H1 (cell line): ENCODE measurements around the gene SIPA1L2. TPM values are rescaled to one million over a fixed set of nuclear protein-coding genes. Genes with fewer than 3 reads are reported as not detected.

Experiments
- CTCF ChIA-PET: fragments of 300-600 bp; sonication (Branson Sonifier 250); formaldehyde crosslinking; loops from one replicate; lab custom pipeline; 2021; ENCODE audit not compliant: partially characterized antibody; lab: Charles Lee
- POLR2A ChIA-PET: fragments of 300-600 bp; sonication (Branson Sonifier 250); formaldehyde crosslinking; loops from one replicate; lab custom pipeline; 2021; ENCODE audit warnings: inconsistent platforms; ENCODE audit not compliant: partially characterized antibody; lab: Charles Lee
- DNase-seq, 2 experiments: peaks; one replicate each; pipeline versions ENCODE4 v3.0.0 to v3.0.0-alpha.2; 2010 to 2022; ENCODE audit warnings: low spot score in 2 of 2, low read depth in 1 of 2, mixed read lengths in 1 of 2
- FAIRE-seq: peaks from 2 replicates; lab custom pipeline; 2011; peaks lifted over from hg19 to GRCh38; lab: Jason Lieb, UNC
- H2AFZ ChIP-seq: 2 replicates; pipeline ENCODE4 v1.8.1; 2012; ENCODE audit warnings: low read length, inconsistent platforms
- H2AK5ac ChIP-seq: 2 replicates; pipeline ENCODE4 v1.6.1; 2013; ENCODE audit warnings: low read depth, low read length
- H2BK120ac ChIP-seq: replicated peaks from 2 replicates; pipeline ENCODE3; 2013; ENCODE audit warnings: low read depth, low read length, inconsistent platforms
- H2BK12ac ChIP-seq: 2 replicates; pipeline ENCODE4 v1.6.1; 2013; ENCODE audit warnings: low read depth, low read length
- H2BK15ac ChIP-seq: 2 replicates; pipeline ENCODE4 v1.6.1; 2013; ENCODE audit warnings: low read length
- H2BK20ac ChIP-seq: 2 replicates; pipeline ENCODE4 v1.6.1; 2013; ENCODE audit warnings: low read length
- H2BK5ac ChIP-seq: 2 replicates; pipeline ENCODE4 v1.6.1; 2013; ENCODE audit warnings: low read depth, low read length
- H3K14ac ChIP-seq: 2 replicates; pipeline ENCODE4 v1.6.1; 2013; ENCODE audit warnings: inconsistent platforms; ENCODE audit not compliant: insufficient read length
- H3K18ac ChIP-seq: 2 replicates; pipeline ENCODE4 v1.6.1; 2013; ENCODE audit warnings: low read length; ENCODE audit errors: extremely low read depth
- H3K23ac ChIP-seq: 2 replicates; pipeline ENCODE4 v1.6.1; 2013; ENCODE audit warnings: inconsistent platforms; ENCODE audit not compliant: insufficient read length
- H3K23me2 ChIP-seq: 2 replicates; pipeline ENCODE4 v1.6.1; 2013; ENCODE audit warnings: low read depth, low read length
- H3K27ac ChIP-seq: 2 replicates; pipeline ENCODE4 v1.6.1; 2011; ENCODE audit warnings: low read depth, low read length, inconsistent platforms
- H3K27me3 ChIP-seq, 4 experiments: replicated peaks in 1 of 4; 1 replicate in 1 of 4; 2 replicates in 3 of 4; pipeline versions ENCODE4 v1.6.1 to v1.8.1; 2011 to 2013; ENCODE audit warnings: low read length in 3 of 4, mild to moderate bottlenecking in 3 of 4, inconsistent platforms in 2 of 4, mixed read lengths in 2 of 4, moderate library complexity in 1 of 4; ENCODE audit not compliant: control insufficient read depth in 3 of 4, insufficient read depth in 3 of 4; ENCODE audit errors: extremely low read depth in 1 of 4
- H3K36me3 ChIP-seq, 4 experiments: 2 replicates each; pipeline versions ENCODE4 v1.6.1 to v1.8.1; 2011 to 2013; ENCODE audit warnings: mild to moderate bottlenecking in 4 of 4, low read length in 3 of 4, moderate library complexity in 2 of 4, control low read depth in 1 of 4, inconsistent platforms in 1 of 4; ENCODE audit not compliant: insufficient read depth in 4 of 4, control insufficient read depth in 2 of 4
- H3K4ac ChIP-seq: replicated peaks from 2 replicates; pipeline ENCODE3; 2013; ENCODE audit warnings: low read length, low read depth, mixed read lengths, inconsistent platforms; ENCODE audit not compliant: insufficient read length
- H3K4me1 ChIP-seq, 4 experiments: replicated peaks in 1 of 4; 1 replicate in 1 of 4; 2 replicates in 3 of 4; pipeline versions ENCODE4 v1.6.1 to v1.8.1; 2011 to 2013; ENCODE audit warnings: low read length in 3 of 4, inconsistent platforms in 2 of 4, mixed read lengths in 1 of 4; ENCODE audit not compliant: insufficient read depth in 4 of 4, control insufficient read depth in 3 of 4
- H3K4me2 ChIP-seq, 2 experiments: 2 replicates each; pipeline versions ENCODE4 v1.6.1 to v1.8.1; 2011 to 2013; ENCODE audit warnings: low read depth in 2 of 2, low read length in 2 of 2, control low read depth in 1 of 2, inconsistent platforms in 1 of 2, mild to moderate bottlenecking in 1 of 2; ENCODE audit not compliant: insufficient read depth in 1 of 2
- H3K4me3 ChIP-seq, 4 experiments: fragments of 200-600, 300-600 bp in 1 of 4; sonication (generic), shearing (Covaris generic), sonication (Bioruptor Twin) in 1 of 4; 2 replicates each; pipeline versions ENCODE4 v1.5.1 to v1.8.1; 2011 to 2016; ENCODE audit warnings: low read length in 4 of 4, low read depth in 3 of 4, control low read depth in 2 of 4, inconsistent platforms in 2 of 4, mild to moderate bottlenecking in 2 of 4, mixed read lengths in 1 of 4, moderate library complexity in 1 of 4; ENCODE audit not compliant: insufficient read depth in 2 of 4; ENCODE audit errors: extremely low read depth in 1 of 4
- H3K56ac ChIP-seq: replicated peaks from 2 replicates; pipeline ENCODE3; 2013; ENCODE audit warnings: low read depth, mild to moderate bottlenecking, mixed read lengths, low read length, inconsistent platforms; ENCODE audit not compliant: insufficient read length
- H3K79me1 ChIP-seq: 2 replicates; pipeline ENCODE4 v1.6.1; 2013; ENCODE audit warnings: low read depth, low read length, control low read depth
- H3K79me2 ChIP-seq, 2 experiments: 2 replicates each; pipeline versions ENCODE4 v1.6.1 to v1.8.1; 2012 to 2013; ENCODE audit warnings: low read length in 2 of 2, mild to moderate bottlenecking in 2 of 2, inconsistent platforms in 1 of 2; ENCODE audit not compliant: insufficient read depth in 2 of 2, control insufficient read depth in 1 of 2
- H3K9ac ChIP-seq, 4 experiments: replicated peaks in 1 of 4; 1 replicate in 1 of 4; 2 replicates in 3 of 4; pipeline versions ENCODE4 v1.6.1 to v1.8.1; 2011 to 2013; ENCODE audit warnings: low read depth in 3 of 4, low read length in 3 of 4, control low read depth in 2 of 4, mild to moderate bottlenecking in 2 of 4, moderate library complexity in 2 of 4, inconsistent platforms in 1 of 4; ENCODE audit errors: extremely low read depth in 1 of 4
- H3K9me3 ChIP-seq, 2 experiments: 2 replicates each; pipeline versions ENCODE4 v1.6.1 to v1.8.1; 2012 to 2013; ENCODE audit warnings: mild to moderate bottlenecking in 2 of 2, moderate library complexity in 2 of 2, control low read depth in 1 of 2, inconsistent platforms in 1 of 2, low read depth in 1 of 2, low read length in 1 of 2, mixed read lengths in 1 of 2; ENCODE audit not compliant: insufficient read depth in 2 of 2
- H4K20me1 ChIP-seq, 2 experiments: replicated peaks in 1 of 2; 2 replicates each; pipeline versions ENCODE3 to v1.8.1; 2011 to 2013; ENCODE audit warnings: inconsistent platforms in 2 of 2, low read length in 2 of 2, mild to moderate bottlenecking in 1 of 2; ENCODE audit not compliant: insufficient read depth in 2 of 2, control insufficient read depth in 1 of 2
- H4K5ac ChIP-seq: 2 replicates; pipeline ENCODE4 v1.6.1; 2013; ENCODE audit warnings: low read length, low read depth, mixed read lengths, inconsistent platforms; ENCODE audit not compliant: insufficient read length
- H4K8ac ChIP-seq: 2 replicates; pipeline ENCODE4 v1.8.0; 2013; ENCODE audit warnings: mild to moderate bottlenecking, moderate library complexity, low read length, inconsistent platforms; ENCODE audit not compliant: insufficient read depth; ENCODE audit errors: extremely low read depth
- H4K91ac ChIP-seq: replicated peaks from 2 replicates; pipeline ENCODE3; 2013; ENCODE audit warnings: low read length, mixed read lengths, inconsistent platforms; ENCODE audit not compliant: insufficient read length
- JUND ChIP-seq: IDR thresholded peaks from 2 replicates; pipeline ENCODE4 v1.6.1; 2011; ENCODE audit warnings: mild to moderate bottlenecking, improper control_type of control experiment, low read length
- RAD21 ChIP-seq, 2 experiments: IDR thresholded peaks in 1 of 2; conservative IDR thresholded peaks in 1 of 2; 2 replicates each; pipeline ENCODE4 v1.6.1; 2011; ENCODE audit warnings: low read depth in 2 of 2, low read length in 2 of 2, improper control_type of control experiment in 1 of 2, inconsistent platforms in 1 of 2, mild to moderate bottlenecking in 1 of 2, moderate library complexity in 1 of 2
- TCF12 ChIP-seq: IDR thresholded peaks from 2 replicates; pipeline ENCODE4 v1.6.1; 2011; ENCODE audit warnings: low read depth, mild to moderate bottlenecking, low read length
- polyA plus RNA-seq, 7 experiments: library from polyadenylated mRNA; depleted of rRNA in 3 of 7; stranded (reverse) in 5 of 7; unstranded in 2 of 7; fragments of >200 nt in 5 of 7; fragments of 200-250 nt in 2 of 7; gene quantifications; 1 replicate in 5 of 7; 2 replicates in 1 of 7; 4 replicates in 1 of 7; pipeline versions ENCODE4 v1.2.1 to v1.2.3, GENCODE V29; 2011 to 2013; ENCODE audit warnings: missing spikeins in 2 of 7, mixed read lengths in 2 of 7
- total RNA-seq: library from RNA; stranded (reverse); fragmentation: NEBNext Ultra II Directional; extraction: Animal tissue kit (Norgen Biotek cat#: 25700); gene quantifications from 2 replicates; pipeline ENCODE4 v1.2.1, GENCODE V29; 2021

SIPA1L2 gene
- total and polyA plus RNA-seq, 2 of the 8 experiments (the other 6 are each of a cell fraction or from before 2014, with no cell fraction given), result 7.7 to 13.2 TPM

DNA sequence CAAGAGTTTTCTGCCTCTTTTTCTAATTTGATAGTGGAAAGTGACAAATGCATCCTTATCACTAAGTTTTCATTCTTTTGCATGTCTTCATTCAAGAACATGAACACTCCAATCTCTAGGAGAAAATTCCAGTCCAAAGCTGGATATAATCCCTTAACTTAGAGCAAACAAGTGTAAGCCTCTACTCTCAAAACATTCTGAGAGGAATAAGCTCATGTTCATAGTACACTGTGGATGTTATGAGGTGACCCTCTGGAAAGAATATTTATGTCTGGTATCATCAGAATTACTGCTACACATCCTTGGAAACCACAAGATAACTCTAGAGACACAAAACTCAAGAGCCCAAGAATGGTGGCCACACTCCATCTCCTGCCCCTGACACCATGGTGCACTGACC is 15.1 kb downstream of the SIPA1L2 start:
- no peak overlapping the region for H3K9ac ChIP-seq
- H3K27ac ChIP-seq, result no peak overlapping the region
- no peak overlapping the region for H4K8ac ChIP-seq
- no peak overlapping the region for H2AK5ac ChIP-seq
- H2BK5ac ChIP-seq, result no peak overlapping the region
- no peak overlapping the region for H4K91ac ChIP-seq
- H3K4me2 ChIP-seq, result no peak overlapping the region
- CTCF ChIA-PET, result interaction anchor here (0.9 to 5.7 kb wide), 4 partner anchors 11 to 31 kb away, joined by 3 to 47 read pairs (median 6); no protein-coding TSS in a partner anchor
- no peaks in the 10 kb centered on the region for H3K23me2 ChIP-seq
- no peaks in the 10 kb centered on the region for H4K20me1 ChIP-seq
- no peak overlapping the region for H3K4me3 ChIP-seq
- no peaks in the 10 kb centered on the region for H3K9me3 ChIP-seq
- H3K14ac ChIP-seq, result no peak overlapping the region
- no peak overlapping the region for H3K56ac ChIP-seq
- H3K4ac ChIP-seq, result no peak overlapping the region
- H2BK12ac ChIP-seq, result no peak overlapping the region
- H2AFZ ChIP-seq, result no peak overlapping the region
- no peak overlapping the region for H2BK15ac ChIP-seq
- no peaks in the 10 kb centered on the region for H3K36me3 ChIP-seq
- DNase-seq (no peak), FAIRE-seq (no peak)
- peaks cover 0 to 7% of the 10 kb centered on the region in 2 experiments; a peak in 2 of 4 replicates for H3K79me2 ChIP-seq
- no peaks in the 10 kb centered on the region for H3K79me1 ChIP-seq
- H3K23ac ChIP-seq, result no peak overlapping the region
- no peak overlapping the region for H2BK20ac ChIP-seq
- peaks cover 0 to 7% (median 4%) of the 10 kb centered on the region in 4 experiments; a peak in 6 of 7 replicates for H3K4me1 ChIP-seq
- no peak overlapping the region for H3K18ac ChIP-seq
- H2BK120ac ChIP-seq, result no peak overlapping the region
- H3K27me3 ChIP-seq, result no peaks in the 10 kb centered on the region
- POLR2A ChIA-PET, result no interaction called here
- no peak overlapping the region for H4K5ac ChIP-seq
- no peak for TF ChIP-seq TCF12
- TF ChIP-seq RAD21 (IDR thresholded peaks at IDR 0.05 in 1 of 2, conservative IDR thresholded peaks at IDR 0.05 in 1 of 2; ENCODE audit: low read depth in 2 of 2, low read length in 2 of 2), result no peak
- TF ChIP-seq JUND, result no peak
